ENCODE results near the gene MBD5.

The MBD5 gene

DNA sequence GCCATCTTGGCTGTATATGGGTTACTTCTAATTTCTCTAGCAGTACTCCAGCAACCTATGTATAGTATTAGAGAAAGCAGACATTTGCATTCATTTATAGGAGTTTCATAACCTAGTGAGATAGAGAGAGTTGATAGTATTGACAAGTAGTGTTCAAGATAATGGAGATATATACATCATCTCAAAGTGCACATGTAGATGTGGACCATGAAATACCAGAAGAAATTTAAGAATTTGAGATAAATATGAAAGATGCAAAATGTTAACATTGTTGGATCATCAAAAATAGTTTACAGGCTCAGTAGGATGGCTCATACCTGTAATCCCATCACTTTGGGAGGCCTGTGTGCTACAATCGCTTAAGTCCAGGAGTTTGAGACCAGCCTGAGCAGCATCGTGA is 243.0 kb downstream of the MBD5 start:
- no peak for TF ChIP-seq CTCF (IDR thresholded peaks at IDR 0.05; ENCODE audit: control insufficient read depth, extremely low read depth, insufficient read depth)
- no peak for DNase-seq (ENCODE audit: low read depth)
- H3K4me3 ChIP-seq (ENCODE audit: low read depth, low read length): no peak overlapping the region

- DNase-seq (ENCODE audit: low read depth): no peak
- no peak for TF ChIP-seq CTCF (IDR thresholded peaks at IDR 0.05; ENCODE audit: control insufficient read depth, extremely low read depth, insufficient read depth)
- no peak overlapping the region for H3K4me3 ChIP-seq (ENCODE audit: low read depth, low read length)
Measured at GRCh38 chr2:148273158-148273691, 252.3 kb downstream of the MBD5 start.

DNA sequence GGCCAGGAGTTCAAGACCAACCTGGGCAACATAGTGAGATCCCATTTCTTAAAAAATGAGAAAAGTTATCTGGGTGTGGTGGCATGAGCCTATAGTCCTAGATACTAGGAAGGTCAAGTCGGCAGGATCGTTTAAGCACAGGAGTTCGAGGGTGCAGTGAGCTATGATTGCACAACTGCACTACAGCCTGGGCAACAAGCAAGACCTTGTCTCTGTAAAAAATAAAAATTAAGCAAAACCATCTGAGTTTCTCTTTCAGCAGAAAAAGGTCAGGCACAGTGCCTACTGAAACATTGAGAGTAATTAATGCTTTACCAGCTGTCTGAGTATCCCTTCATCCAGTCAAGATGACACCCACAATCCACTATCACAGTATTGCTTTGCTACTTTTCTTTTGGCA is 258.3 kb downstream of the MBD5 start:
- TF ChIP-seq CTCF (IDR thresholded peaks at IDR 0.05; ENCODE audit: control insufficient read depth, extremely low read depth, insufficient read depth): no peak
- no peak for DNase-seq (ENCODE audit: low read depth)
- H3K4me3 ChIP-seq (ENCODE audit: low read depth, low read length): no peak overlapping the region

GRCh38 chr2:148282201-148282600 is 261.3 kb downstream of the MBD5 start:
- TF ChIP-seq CTCF (IDR thresholded peaks at IDR 0.05; ENCODE audit: control insufficient read depth, extremely low read depth, insufficient read depth): no peak
- H3K4me3 ChIP-seq (ENCODE audit: low read depth, low read length): no peak overlapping the region
- no peak for DNase-seq (ENCODE audit: low read depth)

DNA sequence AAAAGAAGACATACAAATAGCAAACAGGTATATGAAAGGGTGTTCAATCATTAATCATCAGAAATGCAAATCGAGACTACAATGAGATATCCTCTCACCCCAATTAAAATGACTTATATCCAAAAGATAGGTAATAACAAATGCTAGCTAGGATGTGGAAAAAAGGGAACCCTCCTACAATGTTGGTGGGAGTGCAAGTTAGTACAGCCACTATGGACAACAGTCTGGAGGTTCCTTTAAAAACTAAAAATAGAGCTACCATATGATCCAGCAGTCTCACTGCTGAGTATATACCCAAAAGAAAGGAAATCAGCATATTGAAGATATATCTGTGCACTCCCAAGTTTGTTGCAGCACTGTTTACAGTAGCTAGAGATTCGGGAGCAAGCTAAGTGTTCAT is 271.5 kb downstream of the MBD5 start:
- no peak for DNase-seq (ENCODE audit: low read depth)
- no peak for TF ChIP-seq CTCF (IDR thresholded peaks at IDR 0.05; ENCODE audit: control insufficient read depth, extremely low read depth, insufficient read depth)
- no peak overlapping the region for H3K4me3 ChIP-seq (ENCODE audit: low read depth, low read length)

- no peak for TF ChIP-seq CTCF (IDR thresholded peaks at IDR 0.05; ENCODE audit: control insufficient read depth, extremely low read depth, insufficient read depth)
Measured at GRCh38 chr2:148298196-148298595, 277.3 kb downstream of the MBD5 start.

DNA sequence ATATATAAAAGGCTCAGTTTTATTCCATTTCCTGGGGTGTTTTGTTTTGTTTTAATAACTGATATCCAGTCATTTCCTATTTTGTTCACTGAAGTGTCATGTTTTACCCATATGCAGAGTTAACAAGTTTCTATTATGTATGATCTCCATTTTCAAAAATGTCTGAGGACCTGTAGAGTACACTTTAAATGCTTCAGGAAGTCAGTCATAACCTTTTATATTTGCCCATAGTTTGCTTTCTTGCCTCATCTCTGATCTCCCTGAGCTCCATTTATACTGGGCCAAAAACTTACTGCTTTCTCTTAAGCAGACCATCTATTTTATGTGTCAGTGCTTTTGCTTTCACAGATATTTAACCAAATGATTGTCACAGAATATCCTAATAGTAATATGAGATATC is 278.7 kb downstream of the MBD5 start:
- no peak overlapping the region for H3K4me3 ChIP-seq (ENCODE audit: low read depth, low read length)
- TF ChIP-seq CTCF (IDR thresholded peaks at IDR 0.05; ENCODE audit: control insufficient read depth, extremely low read depth, insufficient read depth): no peak
- no peak for DNase-seq (ENCODE audit: low read depth)

More at GRCh38 chr2:148298196-148298595, 277.3 kb downstream of the MBD5 start:
- no peak overlapping the region for H3K4me3 ChIP-seq (ENCODE audit: low read depth, low read length)
- DNase-seq (ENCODE audit: low read depth): no peak

Data from LNCaP clone FGC (cell line).